ENCODE data around the gene JAML.

DNA sequence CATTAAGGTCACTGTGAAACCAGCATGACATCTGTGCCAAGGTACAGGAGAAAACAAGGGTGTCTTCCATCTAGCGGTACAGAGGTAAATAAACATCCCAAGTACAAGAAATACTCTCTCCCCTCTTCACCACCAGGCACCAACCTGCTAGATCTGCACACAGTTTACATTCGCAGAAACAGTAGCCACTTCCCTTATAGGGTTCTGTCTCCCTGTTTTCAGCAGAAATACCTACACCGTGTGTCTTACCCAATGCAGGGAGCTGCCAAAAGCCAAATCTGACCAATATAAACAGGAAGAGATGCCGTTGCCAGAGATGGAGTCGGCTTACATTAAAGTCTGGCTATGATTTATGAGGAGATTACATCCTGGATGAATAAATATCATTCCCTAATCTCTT is 73.4 kb downstream of the JAML start:
- TF ChIP-seq, protein P1, sequence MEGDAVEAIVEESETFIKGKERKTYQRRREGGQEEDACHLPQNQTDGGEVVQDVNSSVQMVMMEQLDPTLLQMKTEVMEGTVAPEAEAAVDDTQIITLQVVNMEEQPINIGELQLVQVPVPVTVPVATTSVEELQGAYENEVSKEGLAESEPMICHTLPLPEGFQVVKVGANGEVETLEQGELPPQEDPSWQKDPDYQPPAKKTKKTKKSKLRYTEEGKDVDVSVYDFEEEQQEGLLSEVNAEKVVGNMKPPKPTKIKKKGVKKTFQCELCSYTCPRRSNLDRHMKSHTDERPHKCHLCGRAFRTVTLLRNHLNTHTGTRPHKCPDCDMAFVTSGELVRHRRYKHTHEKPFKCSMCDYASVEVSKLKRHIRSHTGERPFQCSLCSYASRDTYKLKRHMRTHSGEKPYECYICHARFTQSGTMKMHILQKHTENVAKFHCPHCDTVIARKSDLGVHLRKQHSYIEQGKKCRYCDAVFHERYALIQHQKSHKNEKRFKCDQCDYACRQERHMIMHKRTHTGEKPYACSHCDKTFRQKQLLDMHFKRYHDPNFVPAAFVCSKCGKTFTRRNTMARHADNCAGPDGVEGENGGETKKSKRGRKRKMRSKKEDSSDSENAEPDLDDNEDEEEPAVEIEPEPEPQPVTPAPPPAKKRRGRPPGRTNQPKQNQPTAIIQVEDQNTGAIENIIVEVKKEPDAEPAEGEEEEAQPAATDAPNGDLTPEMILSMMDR (IDR thresholded peaks at IDR 0.05), result no peak
- no peak for TF ChIP-seq POLR2AphosphoS5 (IDR thresholded peaks at IDR 0.05; ENCODE audit: insufficient read depth in 1 of 2, low read depth in 1 of 2)
- TF ChIP-seq POLR2A (IDR thresholded peaks at IDR 0.05), result no peak

Measured in vagina (tissue), 2 donors.